ACC112 (cell line): ENCODE results near the gene ANKFN1.
A peak's percentile ranks its signal among the peaks of the same experiment; 100 is the strongest.

Experiments used
- H2AFZ ChIP-seq: fragments of 200-600 bp; sonication (generic); one replicate; pipeline ENCODE4 v1.6.0; 2017; ENCODE audit warnings: antibody characterized with exemption, low read length; ENCODE audit not compliant: unreplicated experiment
- H3K27ac ChIP-seq: fragments of 200-600 bp; sonication (generic); 2 replicates; pipeline ENCODE4 v1.5.1; 2014; ENCODE audit warnings: low read depth, mild to moderate bottlenecking, antibody characterized with exemption, low read length, moderate library complexity
- H3K27me3 ChIP-seq: fragments of 200-600 bp; sonication (generic); 2 replicates; pipeline ENCODE4 v1.6.1; 2014; ENCODE audit warnings: mild to moderate bottlenecking, antibody characterized with exemption, low read length, moderate library complexity, mixed read lengths; ENCODE audit not compliant: insufficient read depth
- H3K36me3 ChIP-seq: fragments of 200-600 bp; sonication (generic); 2 replicates; pipeline ENCODE4 v1.6.1; 2016; ENCODE audit warnings: mild to moderate bottlenecking, antibody characterized with exemption, low read length, moderate library complexity, mixed read lengths; ENCODE audit not compliant: insufficient read depth
- H3K4me1 ChIP-seq: fragments of 200-600 bp; sonication (generic); one replicate; pipeline ENCODE4 v1.6.1; 2016; ENCODE audit warnings: low read length, mixed read lengths; ENCODE audit not compliant: insufficient read depth, unreplicated experiment, control insufficient read depth
- H3K4me3 ChIP-seq: fragments of 200-600 bp; sonication (generic); 2 replicates; pipeline ENCODE4 v1.5.1; 2014; ENCODE audit warnings: mild to moderate bottlenecking, low read depth, low read length
- H3K79me2 ChIP-seq: fragments of 200-600 bp; sonication (generic); one replicate; pipeline ENCODE4 v1.6.0; 2016; ENCODE audit warnings: low read length; ENCODE audit not compliant: control insufficient read depth, unreplicated experiment, insufficient read depth

ANKFN1 gene

DNA sequence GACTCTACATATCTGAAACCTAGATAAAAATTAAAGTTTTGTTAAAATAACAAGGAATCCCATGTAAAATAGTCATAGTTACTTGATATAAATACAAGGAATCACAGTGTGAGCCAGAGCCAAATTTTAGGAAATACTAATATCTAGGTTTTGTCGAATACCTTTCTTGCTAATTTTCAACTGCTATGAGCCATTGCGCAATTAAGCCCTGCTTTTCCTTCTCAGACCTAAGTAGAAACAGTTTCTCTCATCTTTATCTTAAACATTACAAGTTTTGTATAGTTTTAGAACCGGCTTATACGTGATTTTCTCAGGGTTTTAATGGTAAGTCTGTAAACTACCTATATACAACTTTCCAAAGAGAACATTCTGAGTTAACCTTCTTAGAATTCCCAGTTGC lies 282.9 kb downstream of the ANKFN1 start:
- H2AFZ ChIP-seq, result no peak overlapping the region
- no peaks in the 10 kb centered on the region for H3K36me3 ChIP-seq
- H3K79me2 ChIP-seq, result no peaks in the 10 kb centered on the region
- H3K4me3 ChIP-seq, result no peak overlapping the region
- no peaks in the 10 kb centered on the region for H3K27me3 ChIP-seq
- H3K4me1 ChIP-seq, result peaks cover 15% of the 10 kb centered on the region
- H3K27ac ChIP-seq, result no peak overlapping the region

GRCh38 chr17:56440419-56440818 lies 287.1 kb downstream of the ANKFN1 start:
- Histone ChIP-seq H3K36me3 (no peaks in the 10 kb centered on the region), H3K27me3 (no peaks in the 10 kb centered on the region), H3K4me3 (peak overlapping the region; percentile 58), H2AFZ (peak overlapping the region; percentile 88), H3K4me1 (peaks cover 26% of the 10 kb centered on the region), H3K27ac (peak overlapping the region; percentile 69), H3K79me2 (no peaks in the 10 kb centered on the region)

GRCh38 chr17:56441308-56441707 lies 288.0 kb downstream of the ANKFN1 start:
- Histone ChIP-seq H3K4me3 (peak overlapping the region; percentile 18; the same call in 1 of the 2 replicates), H2AFZ (no peak overlapping the region), H3K4me1 (peaks cover 26% of the 10 kb centered on the region), H3K79me2 (no peaks in the 10 kb centered on the region), H3K27ac (peak overlapping the region; percentile 69), H3K36me3 (no peaks in the 10 kb centered on the region), H3K27me3 (no peaks in the 10 kb centered on the region)

GRCh38 chr17:56445692-56446411 lies 292.6 kb downstream of the ANKFN1 start:
- Histone ChIP-seq H2AFZ (no peak overlapping the region), H3K4me3 (no peak overlapping the region), H3K4me1 (peaks cover 14% of the 10 kb centered on the region), H3K36me3 (no peaks in the 10 kb centered on the region), H3K27me3 (no peaks in the 10 kb centered on the region), H3K27ac (no peak overlapping the region), H3K79me2 (no peaks in the 10 kb centered on the region)

- no peaks in the 10 kb centered on the region for H3K27me3 ChIP-seq
- H3K36me3 ChIP-seq, result no peaks in the 10 kb centered on the region
- no peak overlapping the region for H2AFZ ChIP-seq
These were observed 293.9 kb downstream of the ANKFN1 start for GRCh38 chr17:56447171-56447570.

DNA sequence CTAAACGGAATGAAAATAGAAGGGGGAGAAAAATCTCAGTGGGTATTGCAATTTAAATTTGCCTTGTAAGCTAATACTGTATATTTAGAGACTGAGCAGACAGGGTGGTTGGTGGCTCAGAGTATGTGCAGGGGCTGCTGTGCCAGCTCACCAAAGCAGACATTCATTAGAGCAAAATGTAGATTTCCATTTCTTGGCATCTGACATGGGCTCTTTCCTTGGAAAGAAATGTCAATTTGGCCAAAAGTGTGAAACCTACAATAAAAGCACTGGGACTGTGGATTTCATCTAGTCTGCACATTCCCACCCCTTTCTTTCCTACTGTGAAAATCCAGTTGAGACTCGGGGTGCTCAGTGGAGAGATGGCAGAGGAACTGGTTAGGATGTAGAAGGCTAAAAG lies 295.1 kb downstream of the ANKFN1 start:
- Histone ChIP-seq H3K79me2 (no peaks in the 10 kb centered on the region), H2AFZ (no peak overlapping the region), H3K36me3 (no peaks in the 10 kb centered on the region), H3K27ac (no peak overlapping the region), H3K4me3 (no peak overlapping the region), H3K27me3 (no peaks in the 10 kb centered on the region), H3K4me1 (peaks cover 5% of the 10 kb centered on the region)

More at GRCh38 chr17:56447171-56447570, 293.9 kb downstream of the ANKFN1 start:
- H3K79me2 ChIP-seq, result no peaks in the 10 kb centered on the region
- no peak overlapping the region for H3K27ac ChIP-seq
- H3K4me3 ChIP-seq, result no peak overlapping the region
- H3K4me1 ChIP-seq, result peaks cover 6% of the 10 kb centered on the region

DNA sequence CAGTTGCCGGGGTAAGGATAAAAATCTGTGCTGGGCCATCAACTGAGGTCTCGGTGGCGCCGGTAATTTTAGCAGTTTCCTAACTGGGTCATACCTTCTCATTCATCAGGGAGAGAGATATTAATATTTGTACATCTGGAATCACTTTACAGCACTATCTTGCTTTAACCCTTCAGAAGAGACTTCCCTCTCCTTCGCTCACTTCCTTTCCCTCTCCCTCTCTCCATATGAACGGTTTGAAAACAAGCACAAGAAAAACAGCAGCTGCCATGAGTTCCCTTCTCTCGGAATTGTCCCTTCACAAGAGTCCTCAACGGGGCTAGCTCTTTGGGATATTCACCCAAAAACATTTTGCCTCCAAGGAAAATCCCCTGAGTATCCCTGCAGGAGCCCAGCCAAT lies 295.9 kb downstream of the ANKFN1 start:
- Histone ChIP-seq H3K79me2 (no peaks in the 10 kb centered on the region), H3K36me3 (no peaks in the 10 kb centered on the region), H3K27me3 (no peaks in the 10 kb centered on the region), H3K4me3 (no peak overlapping the region), H3K27ac (no peak overlapping the region), H3K4me1 (peaks cover 5% of the 10 kb centered on the region), H2AFZ (no peak overlapping the region)

- Histone ChIP-seq H3K79me2 (no peaks in the 10 kb centered on the region), H3K4me1 (peaks cover 5% of the 10 kb centered on the region), H3K27me3 (no peaks in the 10 kb centered on the region), H3K27ac (no peak overlapping the region), H3K4me3 (no peak overlapping the region), H2AFZ (no peak overlapping the region), H3K36me3 (no peaks in the 10 kb centered on the region)
These were observed 298.4 kb downstream of the ANKFN1 start for GRCh38 chr17:56451629-56452028.

- H3K79me2 ChIP-seq, result no peaks in the 10 kb centered on the region
- H3K4me3 ChIP-seq, result no peak overlapping the region
- no peak overlapping the region for H2AFZ ChIP-seq
- no peaks in the 10 kb centered on the region for H3K27me3 ChIP-seq
- peaks cover 5% of the 10 kb centered on the region for H3K4me1 ChIP-seq
- no peak overlapping the region for H3K27ac ChIP-seq
- no peaks in the 10 kb centered on the region for H3K36me3 ChIP-seq
These were observed 299.2 kb downstream of the ANKFN1 start for GRCh38 chr17:56452461-56452860.

DNA sequence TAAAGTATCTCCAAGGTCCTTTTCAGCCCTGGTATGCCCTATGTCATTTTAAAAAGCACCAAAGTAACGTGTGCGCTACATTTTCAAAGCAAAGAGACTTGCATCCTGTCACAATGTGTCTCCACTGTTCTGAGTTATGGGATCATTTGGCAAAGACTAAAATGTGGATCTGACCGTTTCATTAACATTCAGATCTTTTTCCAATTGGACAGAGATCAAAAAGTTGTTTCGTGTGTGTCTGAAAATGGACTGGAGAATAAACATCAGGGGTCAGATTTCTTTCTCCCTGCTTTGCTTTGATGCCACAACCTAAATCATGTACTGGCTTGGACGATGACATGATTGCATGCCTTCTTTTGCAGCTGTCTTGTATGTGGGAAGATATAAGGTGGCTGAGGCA lies 304.2 kb downstream of the ANKFN1 start:
- Histone ChIP-seq H3K27ac (no peak overlapping the region), H3K4me1 (no peaks in the 10 kb centered on the region), H2AFZ (no peak overlapping the region), H3K4me3 (no peak overlapping the region), H3K79me2 (no peaks in the 10 kb centered on the region), H3K27me3 (no peaks in the 10 kb centered on the region), H3K36me3 (no peaks in the 10 kb centered on the region)

DNA sequence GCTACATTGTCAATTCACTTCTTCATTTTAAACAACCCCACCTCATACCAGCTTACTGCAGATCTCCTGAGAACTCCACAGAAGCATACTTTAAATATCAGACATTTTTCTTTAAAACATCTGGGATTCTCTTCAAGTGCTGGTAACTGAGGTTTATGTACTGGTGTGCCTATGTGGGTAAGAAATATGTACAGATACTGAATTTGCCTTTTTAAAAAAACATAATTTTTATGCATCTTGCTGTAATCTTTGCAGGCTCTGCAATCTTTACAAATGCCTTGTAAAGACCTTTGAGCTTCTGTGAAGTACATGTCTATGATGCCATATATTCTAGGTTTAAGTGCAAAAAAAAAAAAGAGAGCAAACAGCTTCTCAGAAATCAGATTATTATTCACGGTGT lies 312.6 kb downstream of the ANKFN1 start:
- H3K36me3 ChIP-seq, result no peaks in the 10 kb centered on the region
- no peak overlapping the region for H3K27ac ChIP-seq
- H3K4me3 ChIP-seq, result no peak overlapping the region
- H3K79me2 ChIP-seq, result no peaks in the 10 kb centered on the region
- no peaks in the 10 kb centered on the region for H3K27me3 ChIP-seq
- H3K4me1 ChIP-seq, result no peaks in the 10 kb centered on the region
- H2AFZ ChIP-seq, result no peak overlapping the region
